Stimulated activated CD4-positive, alpha-beta T cell treated with anti-CD3 and anti-CD28 coated beads, TNF-alpha, amount 100 ng/mL, for 1 hour (primary cell): Measurements from ENCODE around the gene CGA.

Experiments
- DNase-seq, 3 donors: peaks; one replicate each; pipeline ENCODE4 v3.0.0-alpha.2; 2020; ENCODE audit warnings: low read depth in 3 of 3, low spot score in 1 of 3

Gene CGA

GRCh38 chr6:87089135-87089534, 5.8 kb downstream of the CGA start:
- no peak for DNase-seq

GRCh38 chr6:87088076-87088475, 6.8 kb downstream of the CGA start:
- no peak for DNase-seq

DNA sequence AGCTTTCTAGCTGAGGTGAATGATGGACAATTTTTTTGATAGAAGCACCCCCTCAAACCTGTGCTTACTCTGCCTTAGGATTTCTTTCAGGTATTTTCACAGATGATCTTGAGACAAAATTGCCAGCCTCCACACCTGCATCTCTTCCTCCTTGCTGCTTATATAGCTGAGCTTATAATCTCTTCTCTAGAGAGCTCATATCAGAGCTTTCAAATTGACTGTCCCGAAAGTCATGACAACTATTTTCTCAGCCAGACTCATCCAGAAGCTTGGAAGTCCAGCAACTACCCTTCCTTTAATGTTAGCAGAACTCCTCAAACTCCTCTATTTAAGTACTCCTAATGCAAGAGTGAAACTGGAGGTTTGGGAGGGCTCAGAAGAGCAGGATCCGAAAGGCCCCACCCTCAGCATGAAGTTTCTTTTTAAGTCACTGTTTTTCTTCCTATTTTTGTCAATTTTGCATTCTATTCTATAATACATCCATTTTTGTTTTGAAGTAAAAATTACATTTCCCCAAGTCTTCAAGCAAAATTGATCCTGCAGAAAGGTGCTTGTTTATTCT, 12.7 kb downstream of the CGA start:
- DNase-seq = no peak

DNA sequence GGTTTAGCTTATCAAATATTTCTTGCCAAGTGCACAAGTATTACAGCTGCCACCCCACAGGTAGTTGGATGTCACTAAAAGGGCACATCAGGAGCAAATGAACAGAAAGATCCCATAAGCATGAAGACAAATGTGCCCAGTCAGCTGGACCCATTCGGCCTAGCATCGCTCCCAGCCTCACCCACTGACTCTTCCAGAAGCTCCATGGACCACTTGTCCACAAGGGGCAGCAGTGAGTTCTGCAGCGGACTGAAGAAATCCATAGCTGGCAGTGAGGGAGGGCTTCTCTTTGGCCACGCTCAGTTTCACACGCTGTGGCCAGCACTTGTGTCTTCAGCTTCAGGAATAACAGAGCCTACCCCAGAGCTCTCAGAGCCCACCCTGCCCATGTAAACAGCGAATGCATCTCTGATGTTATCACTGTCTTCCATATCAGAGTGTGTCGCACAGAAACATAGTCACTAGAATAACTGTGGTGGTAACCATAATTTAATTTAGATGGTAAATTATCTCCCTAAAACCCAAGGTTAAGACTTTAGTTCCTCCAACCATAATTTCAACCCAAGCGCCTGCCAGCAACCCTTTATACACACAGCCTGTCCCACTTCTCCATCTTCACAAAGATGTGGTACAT, 15.8 kb downstream of the CGA start:
- peak in 2 of 3 donors; percentile 2 to 27 for DNase-seq

GRCh38 chr6:87075168-87075567, 19.7 kb downstream of the CGA start:
- no peak for DNase-seq

DNA sequence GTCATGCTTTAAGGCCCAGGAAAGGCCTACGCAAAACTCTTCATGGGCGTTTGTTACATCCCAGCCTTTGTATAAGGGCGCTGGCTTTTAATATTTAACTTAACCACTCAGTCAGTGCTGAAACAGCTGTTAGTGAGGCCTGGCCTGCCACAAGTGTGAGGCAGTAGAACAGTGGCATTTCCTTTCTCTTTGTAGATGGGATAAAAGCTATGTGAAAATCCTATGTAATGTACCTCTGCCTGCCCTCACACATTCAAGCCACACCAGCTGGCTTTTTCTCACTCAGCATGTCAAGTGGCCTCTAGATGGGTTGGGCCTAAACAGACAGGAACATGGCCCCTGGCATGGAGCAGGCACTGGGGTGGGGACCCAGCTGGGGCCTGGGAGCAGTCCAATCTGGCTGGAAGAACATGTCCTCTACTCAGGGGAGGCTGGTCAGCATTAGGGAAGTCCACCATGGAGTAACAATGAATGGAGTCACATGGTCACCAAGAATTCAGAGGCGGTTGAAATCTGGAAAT, 20.7 kb downstream of the CGA start:
- no peak for DNase-seq

DNA sequence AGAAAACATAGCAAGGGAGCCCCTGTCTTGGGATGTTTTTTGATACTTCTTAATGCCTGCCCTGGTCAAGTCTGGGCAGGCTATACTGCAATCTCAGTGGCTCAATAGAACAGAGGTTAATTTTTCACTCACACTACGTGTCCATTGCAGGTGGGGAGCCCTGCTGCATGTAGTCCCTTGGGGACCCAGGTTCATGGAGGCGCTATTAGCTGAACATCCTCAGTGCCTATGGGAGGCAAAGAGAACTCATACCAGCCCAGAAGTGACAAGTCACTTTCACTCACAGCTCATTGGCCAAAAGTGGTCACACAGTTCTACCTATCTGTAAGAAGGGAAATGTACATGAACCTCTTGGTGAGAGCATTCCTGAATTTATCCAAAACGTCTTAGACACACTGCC, 23.2 kb downstream of the CGA start:
- no peak for DNase-seq

GRCh38 chr6:87070741-87071140, 24.2 kb downstream of the CGA start:
- no peak for DNase-seq

GRCh38 chr6:87068795-87069194, 26.1 kb downstream of the CGA start:
- DNase-seq = no peak

DNA sequence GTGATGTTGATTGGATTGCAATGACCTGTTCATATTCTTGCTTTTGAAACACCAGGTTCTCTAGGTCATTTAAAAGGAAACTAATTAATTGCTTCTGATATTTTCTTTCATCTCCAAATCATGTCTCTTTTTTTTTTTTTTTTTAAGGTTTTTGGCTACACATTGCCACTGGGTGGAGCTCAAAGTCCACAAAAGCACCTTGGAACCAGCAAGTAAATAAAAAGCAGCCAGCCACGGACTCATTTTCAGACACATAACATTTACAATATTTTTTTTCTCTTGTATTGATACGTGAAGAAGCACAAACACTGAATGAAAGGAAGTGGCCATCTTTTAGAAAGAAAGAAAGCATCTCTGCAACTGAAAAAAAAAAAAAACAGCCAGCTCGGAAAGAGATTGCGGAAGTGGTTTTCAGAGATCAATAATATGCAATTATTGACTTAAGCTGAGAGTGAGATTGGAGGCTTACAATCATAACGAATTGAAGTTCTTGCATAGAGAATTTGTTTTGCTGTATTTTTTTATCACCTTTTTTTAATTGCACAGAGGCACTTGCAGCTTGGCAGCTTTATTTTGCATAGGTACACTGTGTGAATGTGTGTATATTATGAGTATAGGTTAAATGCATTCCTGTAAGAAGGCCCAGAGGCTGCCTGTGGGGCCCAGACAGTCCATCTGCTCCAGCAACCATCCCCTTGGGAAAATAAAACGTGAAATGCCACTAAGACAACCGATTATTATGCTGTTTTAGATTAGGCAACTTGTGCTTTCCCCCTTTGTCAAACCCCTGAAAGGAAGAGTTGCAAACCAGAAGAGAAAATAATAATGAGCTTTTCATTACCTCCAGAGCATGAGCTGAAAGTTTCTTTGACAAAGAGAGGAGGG, 28.2 kb downstream of the CGA start:
- DNase-seq = no peak

GRCh38 chr6:87065117-87065516, 29.8 kb downstream of the CGA start:
- no peak for DNase-seq

DNA sequence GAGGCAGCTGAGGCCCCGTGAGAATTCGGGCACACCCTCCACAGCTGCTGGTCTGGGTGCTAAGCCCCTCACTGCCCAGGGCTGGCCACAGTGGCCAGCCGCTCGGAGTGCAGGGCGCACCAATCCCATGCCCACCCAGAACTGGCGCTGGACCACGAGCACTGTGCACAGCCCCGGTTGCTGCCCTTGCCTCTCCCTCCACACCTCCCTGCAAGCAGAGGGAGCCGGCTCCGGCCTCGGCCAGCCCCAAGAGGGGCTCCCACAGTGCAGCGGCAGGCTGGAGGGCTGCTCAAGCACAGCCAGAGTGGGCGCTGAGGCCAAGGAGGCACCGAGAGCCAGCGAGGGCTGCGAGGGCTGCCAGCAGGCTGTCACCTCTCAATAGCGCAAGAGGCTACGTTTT, 35.0 kb downstream of the CGA start:
- no peak for DNase-seq

DNA sequence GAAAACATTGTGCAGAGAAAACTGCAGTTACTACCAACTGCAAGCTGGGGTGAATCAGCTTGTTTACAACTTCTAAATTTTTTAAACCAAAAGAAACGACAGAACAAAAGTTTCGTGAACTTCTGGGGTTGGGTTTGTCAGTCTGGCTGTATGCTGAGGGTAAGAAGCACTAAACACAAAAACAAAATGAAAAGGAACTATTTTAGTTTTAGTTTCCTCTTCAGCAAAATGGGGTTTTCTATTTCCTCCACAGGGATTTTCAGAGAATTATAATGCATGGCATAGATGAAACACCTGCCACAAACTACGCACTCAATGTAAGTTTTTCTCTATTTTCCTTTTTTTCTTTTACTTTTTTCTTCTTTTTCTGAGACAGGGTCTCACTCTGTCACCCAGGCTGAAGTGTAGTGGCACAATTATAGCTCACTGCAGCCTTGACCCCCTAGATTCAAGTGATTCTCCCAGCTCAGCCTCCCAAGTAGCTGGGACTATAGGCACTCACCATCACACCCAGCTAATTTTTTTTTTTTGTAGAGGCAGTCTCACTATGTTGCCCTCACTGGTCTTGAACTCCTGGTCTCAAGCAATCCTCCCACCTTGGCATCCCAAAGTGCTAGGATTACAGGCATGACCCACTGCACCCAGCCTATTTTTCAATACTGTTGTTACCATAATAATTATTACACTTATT, 40.6 kb downstream of the CGA start:
- no peak for DNase-seq

DNA sequence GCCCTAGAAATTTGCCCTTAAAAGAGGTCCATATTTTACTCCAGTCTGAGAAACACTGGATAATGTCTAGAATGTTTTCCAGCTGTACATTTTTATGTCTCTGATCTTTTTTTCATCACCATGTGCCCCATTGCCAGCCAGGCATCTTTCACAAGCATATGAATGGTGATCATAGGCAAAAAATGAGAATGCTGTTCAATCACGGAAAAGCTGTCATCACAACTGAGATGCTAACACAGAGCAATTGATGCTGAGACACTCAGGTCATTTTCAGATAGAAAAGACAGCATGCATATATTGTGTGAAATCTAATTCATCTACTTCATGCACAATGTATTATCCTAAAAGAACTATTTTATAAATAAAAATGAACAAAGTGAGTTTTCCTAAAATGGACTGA, 41.6 kb downstream of the CGA start:
- no peak for DNase-seq

- no peak for DNase-seq
These were observed 45.1 kb downstream of the CGA start for GRCh38 chr6:87049779-87050178.

- DNase-seq = no peak
These were observed 49.3 kb downstream of the CGA start for GRCh38 chr6:87045521-87046075.

- no peak for DNase-seq
These were observed 54.2 kb downstream of the CGA start for GRCh38 chr6:87040729-87041128.
